ENCODE data around the gene F2.

Gene F2

GRCh38 chr11:46723359-46723680, 4.3 kb downstream of the F2 start:
- no peaks in the 10 kb centered on the region for H3K27me3 ChIP-seq (ENCODE audit: control insufficient read depth, insufficient read depth, low read length)
- H3K36me3 ChIP-seq (ENCODE audit: control insufficient read depth, insufficient read depth, low read length) = no peaks in the 10 kb centered on the region
- H3K9me3 ChIP-seq (ENCODE audit: control insufficient read depth, insufficient read depth, low read length) = no peaks in the 10 kb centered on the region
- peaks cover 3% of the 10 kb centered on the region for H3K4me1 ChIP-seq (ENCODE audit: control insufficient read depth, insufficient read depth, low read length)
- H3K9ac ChIP-seq (ENCODE audit: low read depth, low read length) = no peak overlapping the region
- H3K4me3 ChIP-seq (ENCODE audit: low read depth, low read length) = no peak overlapping the region

- no peaks in the 10 kb centered on the region for H3K36me3 ChIP-seq (ENCODE audit: control insufficient read depth, insufficient read depth, low read length)
- H3K4me1 ChIP-seq (ENCODE audit: control insufficient read depth, insufficient read depth, low read length) = peaks cover 3% of the 10 kb centered on the region
- H3K9ac ChIP-seq (ENCODE audit: low read depth, low read length) = no peak overlapping the region
- H3K4me3 ChIP-seq (ENCODE audit: low read depth, low read length) = no peak overlapping the region
- no peaks in the 10 kb centered on the region for H3K27me3 ChIP-seq (ENCODE audit: control insufficient read depth, insufficient read depth, low read length)
- H3K9me3 ChIP-seq (ENCODE audit: control insufficient read depth, insufficient read depth, low read length) = no peaks in the 10 kb centered on the region
Observed at GRCh38 chr11:46724088-46724487, 5.1 kb downstream of the F2 start.

GRCh38 chr11:46725338-46726205, 6.6 kb downstream of the F2 start:
- Histone ChIP-seq H3K36me3 (ENCODE audit: control insufficient read depth, insufficient read depth, low read length) (no peaks in the 10 kb centered on the region), H3K27me3 (ENCODE audit: control insufficient read depth, insufficient read depth, low read length) (no peaks in the 10 kb centered on the region), H3K9me3 (ENCODE audit: control insufficient read depth, insufficient read depth, low read length) (no peaks in the 10 kb centered on the region), H3K4me1 (ENCODE audit: control insufficient read depth, insufficient read depth, low read length) (peaks cover 3% of the 10 kb centered on the region), H3K4me3 (ENCODE audit: low read depth, low read length) (no peak overlapping the region), H3K9ac (ENCODE audit: low read depth, low read length) (no peak overlapping the region)

GRCh38 chr11:46726206-46726862, 7.3 kb downstream of the F2 start:
- no peaks in the 10 kb centered on the region for H3K9me3 ChIP-seq (ENCODE audit: control insufficient read depth, insufficient read depth, low read length)
- H3K27me3 ChIP-seq (ENCODE audit: control insufficient read depth, insufficient read depth, low read length) = no peaks in the 10 kb centered on the region
- no peak overlapping the region for H3K4me3 ChIP-seq (ENCODE audit: low read depth, low read length)
- H3K9ac ChIP-seq (ENCODE audit: low read depth, low read length) = no peak overlapping the region
- peaks cover 3% of the 10 kb centered on the region for H3K4me1 ChIP-seq (ENCODE audit: control insufficient read depth, insufficient read depth, low read length)
- H3K36me3 ChIP-seq (ENCODE audit: control insufficient read depth, insufficient read depth, low read length) = no peaks in the 10 kb centered on the region

- H3K4me3 ChIP-seq (ENCODE audit: low read depth, low read length) = no peak overlapping the region
- H3K9ac ChIP-seq (ENCODE audit: low read depth, low read length) = no peak overlapping the region
Observed at GRCh38 chr11:46727952-46728658, 9.1 kb downstream of the F2 start.

GRCh38 chr11:46728659-46729040, 9.6 kb downstream of the F2 start:
- Histone ChIP-seq H3K27me3 (ENCODE audit: control insufficient read depth, insufficient read depth, low read length) (no peaks in the 10 kb centered on the region), H3K4me3 (ENCODE audit: low read depth, low read length) (no peak overlapping the region), H3K36me3 (ENCODE audit: control insufficient read depth, insufficient read depth, low read length) (no peaks in the 10 kb centered on the region), H3K9me3 (ENCODE audit: control insufficient read depth, insufficient read depth, low read length) (no peaks in the 10 kb centered on the region), H3K4me1 (ENCODE audit: control insufficient read depth, insufficient read depth, low read length) (peaks cover 3% of the 10 kb centered on the region), H3K9ac (ENCODE audit: low read depth, low read length) (no peak overlapping the region)

More at GRCh38 chr11:46727952-46728658, 9.1 kb downstream of the F2 start:
- Histone ChIP-seq H3K9me3 (ENCODE audit: control insufficient read depth, insufficient read depth, low read length) (no peaks in the 10 kb centered on the region), H3K36me3 (ENCODE audit: control insufficient read depth, insufficient read depth, low read length) (no peaks in the 10 kb centered on the region), H3K27me3 (ENCODE audit: control insufficient read depth, insufficient read depth, low read length) (no peaks in the 10 kb centered on the region), H3K4me1 (ENCODE audit: control insufficient read depth, insufficient read depth, low read length) (peaks cover 3% of the 10 kb centered on the region)

GRCh38 chr11:46729110-46730027, 10.4 kb downstream of the F2 start:
- no peaks in the 10 kb centered on the region for H3K9me3 ChIP-seq (ENCODE audit: control insufficient read depth, insufficient read depth, low read length)
- no peaks in the 10 kb centered on the region for H3K36me3 ChIP-seq (ENCODE audit: control insufficient read depth, insufficient read depth, low read length)
- no peaks in the 10 kb centered on the region for H3K27me3 ChIP-seq (ENCODE audit: control insufficient read depth, insufficient read depth, low read length)
- no peak overlapping the region for H3K4me3 ChIP-seq (ENCODE audit: low read depth, low read length)
- H3K4me1 ChIP-seq (ENCODE audit: control insufficient read depth, insufficient read depth, low read length) = peaks cover 1% of the 10 kb centered on the region
- H3K9ac ChIP-seq (ENCODE audit: low read depth, low read length) = no peak overlapping the region

GRCh38 chr11:46731545-46731944, 12.5 kb downstream of the F2 start:
- Histone ChIP-seq H3K27me3 (ENCODE audit: control insufficient read depth, insufficient read depth, low read length) (no peaks in the 10 kb centered on the region), H3K36me3 (ENCODE audit: control insufficient read depth, insufficient read depth, low read length) (no peaks in the 10 kb centered on the region), H3K9me3 (ENCODE audit: control insufficient read depth, insufficient read depth, low read length) (no peaks in the 10 kb centered on the region), H3K9ac (ENCODE audit: low read depth, low read length) (no peak overlapping the region), H3K4me3 (ENCODE audit: low read depth, low read length) (no peak overlapping the region), H3K4me1 (ENCODE audit: control insufficient read depth, insufficient read depth, low read length) (no peaks in the 10 kb centered on the region)

- Histone ChIP-seq H3K9ac (ENCODE audit: low read depth, low read length) (no peak overlapping the region), H3K36me3 (ENCODE audit: control insufficient read depth, insufficient read depth, low read length) (no peaks in the 10 kb centered on the region), H3K4me3 (ENCODE audit: low read depth, low read length) (no peak overlapping the region), H3K9me3 (ENCODE audit: control insufficient read depth, insufficient read depth, low read length) (no peaks in the 10 kb centered on the region), H3K27me3 (ENCODE audit: control insufficient read depth, insufficient read depth, low read length) (no peaks in the 10 kb centered on the region), H3K4me1 (ENCODE audit: control insufficient read depth, insufficient read depth, low read length) (no peaks in the 10 kb centered on the region)
Observed at GRCh38 chr11:46733234-46733633, 14.2 kb downstream of the F2 start.

- Histone ChIP-seq H3K4me3 (ENCODE audit: low read depth, low read length) (no peak overlapping the region), H3K9ac (ENCODE audit: low read depth, low read length) (no peak overlapping the region), H3K4me1 (ENCODE audit: control insufficient read depth, insufficient read depth, low read length) (no peaks in the 10 kb centered on the region), H3K9me3 (ENCODE audit: control insufficient read depth, insufficient read depth, low read length) (no peaks in the 10 kb centered on the region), H3K27me3 (ENCODE audit: control insufficient read depth, insufficient read depth, low read length) (no peaks in the 10 kb centered on the region), H3K36me3 (ENCODE audit: control insufficient read depth, insufficient read depth, low read length) (no peaks in the 10 kb centered on the region)
Observed at GRCh38 chr11:46736146-46736545, 17.1 kb downstream of the F2 start.

- no peak overlapping the region for H3K4me3 ChIP-seq (ENCODE audit: low read depth, low read length)
- no peaks in the 10 kb centered on the region for H3K36me3 ChIP-seq (ENCODE audit: control insufficient read depth, insufficient read depth, low read length)
- H3K27me3 ChIP-seq (ENCODE audit: control insufficient read depth, insufficient read depth, low read length) = no peaks in the 10 kb centered on the region
- no peak overlapping the region for H3K9ac ChIP-seq (ENCODE audit: low read depth, low read length)
- H3K9me3 ChIP-seq (ENCODE audit: control insufficient read depth, insufficient read depth, low read length) = no peaks in the 10 kb centered on the region
- H3K4me1 ChIP-seq (ENCODE audit: control insufficient read depth, insufficient read depth, low read length) = no peaks in the 10 kb centered on the region
Observed at GRCh38 chr11:46736615-46737014, 17.6 kb downstream of the F2 start.

Data from iPS-15b (cell line).